GM18505 (cell line): ENCODE results near the gene BCL7B.
A peak's percentile ranks its signal among the peaks of the same experiment; 100 is the strongest.

Experiments
- ATAC-seq: cut with Tn5 transposase; IDR thresholded peaks from one replicate; pipeline ENCODE4 v1.9.1; 2021; ENCODE audit not compliant: unreplicated experiment
- POLR2A ChIP-seq: IDR thresholded peaks from 4 replicates; pipeline ENCODE4 v1.6.1; 2011; ENCODE audit warnings: borderline replicate concordance; ENCODE audit not compliant: insufficient read depth, insufficient read length; ENCODE audit errors: extremely low read depth

BCL7B gene

GRCh38 chr7:73557397-73558257, at the start of gene BCL7B:
Gene BCL7B (minus strand): TSS chr7:73557690. CDS start chr7:73557578, 112 bp downstream.
- peak; percentile 55 for ATAC-seq
- TF ChIP-seq POLR2A, result peak; percentile 78

GRCh38 chr7:73605601-73606220, 48.2 kb upstream of the BCL7B start:
- no peak for TF ChIP-seq POLR2A

GRCh38 chr7:73602721-73603651, 45.5 kb upstream of the BCL7B start:
- TF ChIP-seq POLR2A, result no peak
- ATAC-seq, result no peak

More at GRCh38 chr7:73605601-73606220, 48.2 kb upstream of the BCL7B start:
- no peak for ATAC-seq

- TF ChIP-seq POLR2A, result no peak
- no peak for ATAC-seq
These were observed 42.4 kb upstream of the BCL7B start for GRCh38 chr7:73599916-73600315.

GRCh38 chr7:73599151-73599882, 41.8 kb upstream of the BCL7B start:
- no peak for ATAC-seq
- TF ChIP-seq POLR2A, result no peak

- TF ChIP-seq POLR2A, result no peak
- no peak for ATAC-seq
These were observed 40.7 kb upstream of the BCL7B start for GRCh38 chr7:73597978-73598782.

- no peak for ATAC-seq
- no peak for TF ChIP-seq POLR2A
These were observed 38.9 kb upstream of the BCL7B start for GRCh38 chr7:73596191-73597065.

GRCh38 chr7:73595358-73595757, 37.9 kb upstream of the BCL7B start:
- TF ChIP-seq POLR2A, result no peak
- ATAC-seq, result no peak

GRCh38 chr7:73593207-73594045, 35.9 kb upstream of the BCL7B start:
- TF ChIP-seq POLR2A, result no peak
- no peak for ATAC-seq

GRCh38 chr7:73586911-73587310, 29.4 kb upstream of the BCL7B start:
- TF ChIP-seq POLR2A, result no peak
- ATAC-seq, result no peak
